Measurements from ENCODE around the gene REG4. TPM values are rescaled to one million over a fixed set of nuclear protein-coding genes. Genes with fewer than 3 reads are reported as not detected.
A peak's percentile ranks its signal among the peaks of the same experiment; 100 is the strongest.

REG4 gene
- total and polyA plus RNA-seq, 9 donors, result 0.36 to 2.4 TPM; not detected in 7

DNA sequence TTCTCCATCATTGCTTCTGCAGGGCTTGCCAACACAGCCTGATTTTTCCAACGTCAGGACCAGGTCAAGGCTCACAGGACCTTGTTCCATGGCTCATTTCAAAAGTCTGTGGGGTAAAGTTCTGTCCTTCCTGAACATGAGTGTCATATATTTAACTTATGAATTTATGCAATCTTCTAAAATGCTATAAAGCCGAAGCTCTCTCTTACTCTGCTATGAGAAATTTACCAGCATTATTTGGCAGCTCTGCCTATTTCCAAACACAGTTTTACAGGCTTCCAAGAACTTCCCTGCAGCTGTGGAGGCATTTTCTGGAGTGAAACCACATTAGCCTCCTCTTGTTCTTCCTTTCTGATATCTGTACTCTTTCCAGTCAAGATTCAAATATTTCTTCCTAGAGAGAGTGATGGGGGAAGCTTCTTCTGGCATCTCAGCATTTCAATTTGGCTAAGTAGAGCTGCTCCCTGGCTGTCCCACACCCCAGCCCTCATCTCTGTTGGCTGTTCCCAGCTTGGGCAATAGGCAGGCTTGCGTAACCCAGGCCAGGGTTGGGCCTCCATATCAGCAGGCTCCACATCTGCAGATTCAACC, 27.0 kb downstream of the REG4 start:
- H3K27ac ChIP-seq, result no peak overlapping the region
- TF ChIP-seq, protein P1, sequence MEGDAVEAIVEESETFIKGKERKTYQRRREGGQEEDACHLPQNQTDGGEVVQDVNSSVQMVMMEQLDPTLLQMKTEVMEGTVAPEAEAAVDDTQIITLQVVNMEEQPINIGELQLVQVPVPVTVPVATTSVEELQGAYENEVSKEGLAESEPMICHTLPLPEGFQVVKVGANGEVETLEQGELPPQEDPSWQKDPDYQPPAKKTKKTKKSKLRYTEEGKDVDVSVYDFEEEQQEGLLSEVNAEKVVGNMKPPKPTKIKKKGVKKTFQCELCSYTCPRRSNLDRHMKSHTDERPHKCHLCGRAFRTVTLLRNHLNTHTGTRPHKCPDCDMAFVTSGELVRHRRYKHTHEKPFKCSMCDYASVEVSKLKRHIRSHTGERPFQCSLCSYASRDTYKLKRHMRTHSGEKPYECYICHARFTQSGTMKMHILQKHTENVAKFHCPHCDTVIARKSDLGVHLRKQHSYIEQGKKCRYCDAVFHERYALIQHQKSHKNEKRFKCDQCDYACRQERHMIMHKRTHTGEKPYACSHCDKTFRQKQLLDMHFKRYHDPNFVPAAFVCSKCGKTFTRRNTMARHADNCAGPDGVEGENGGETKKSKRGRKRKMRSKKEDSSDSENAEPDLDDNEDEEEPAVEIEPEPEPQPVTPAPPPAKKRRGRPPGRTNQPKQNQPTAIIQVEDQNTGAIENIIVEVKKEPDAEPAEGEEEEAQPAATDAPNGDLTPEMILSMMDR (IDR thresholded peaks at IDR 0.05), result no peak
- no peak for TF ChIP-seq EP300 (IDR thresholded peaks at IDR 0.05)
- H3K27me3 ChIP-seq, result no peaks in the 10 kb centered on the region
- peaks cover 4% of the 10 kb centered on the region for H3K4me1 ChIP-seq (ENCODE audit: insufficient read depth)
- WGBS, 3 donors, result 41 to 56% (median 48%) methylated on average over 3 of the region's 3 CpGs
- intact Hi-C loops (cut with DNase I), result no loop called here
- no peaks in the 10 kb centered on the region for H3K36me3 ChIP-seq
- peak in 4 of 5 donors; percentile 29 to 79 (median 50) for DNase-seq
- H3K9me3 ChIP-seq, result no peaks in the 10 kb centered on the region
- H3K4me3 ChIP-seq, result no peak overlapping the region

DNA sequence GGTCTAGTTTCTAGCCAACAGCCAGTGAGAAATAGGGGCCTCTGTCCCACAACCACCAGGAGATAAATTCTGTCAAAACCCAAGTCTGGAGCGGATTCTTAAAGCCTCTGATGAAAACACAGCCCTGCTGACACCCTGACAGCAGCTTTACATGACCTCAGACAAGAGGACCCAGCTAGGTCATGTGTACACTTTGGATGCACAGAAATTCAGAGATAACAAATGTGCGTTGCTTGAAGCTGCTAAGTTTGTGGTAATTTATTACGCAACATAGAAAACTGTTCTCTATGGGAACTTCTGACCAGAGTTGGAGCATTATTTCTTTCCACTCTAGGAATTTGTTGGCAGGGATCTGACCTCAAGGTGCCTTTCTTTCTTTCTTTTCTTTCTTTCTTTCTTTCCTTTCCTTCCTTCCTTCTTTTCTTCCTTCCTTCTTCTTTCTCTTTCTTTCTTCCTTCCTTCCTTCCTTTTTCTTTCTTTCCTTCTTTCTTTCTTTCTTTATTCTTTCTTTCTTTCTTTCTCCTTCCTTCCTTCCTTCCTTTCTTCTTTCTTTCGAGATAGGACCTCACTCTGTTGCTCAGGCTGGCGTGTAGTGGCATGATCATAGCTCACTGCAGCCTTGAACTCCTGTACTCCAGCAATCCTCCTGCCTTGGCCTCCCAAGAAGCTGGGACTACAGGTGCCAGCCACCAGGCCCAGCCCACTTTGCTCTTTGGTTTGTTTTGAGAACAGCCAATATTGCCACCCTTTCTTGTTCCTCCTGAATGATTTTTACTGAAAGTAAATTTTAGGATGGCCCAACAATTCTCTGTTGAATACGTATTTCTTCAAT, 27.7 kb downstream of the REG4 start:
- Histone ChIP-seq H3K4me1 (ENCODE audit: insufficient read depth) (peaks cover 4% of the 10 kb centered on the region), H3K27me3 (no peaks in the 10 kb centered on the region), H3K4me3 (no peak overlapping the region), H3K36me3 (no peaks in the 10 kb centered on the region), H3K27ac (no peak overlapping the region), H3K9me3 (no peaks in the 10 kb centered on the region)
- intact Hi-C loops (cut with DNase I), result no loop called here
- TF ChIP-seq, protein P1 (IDR thresholded peaks at IDR 0.05), result no peak
- 61 to 69% (median 64%) methylated on average over 6 of the region's 6 CpGs for WGBS, 3 donors
- DNase-seq, result no peak

DNA sequence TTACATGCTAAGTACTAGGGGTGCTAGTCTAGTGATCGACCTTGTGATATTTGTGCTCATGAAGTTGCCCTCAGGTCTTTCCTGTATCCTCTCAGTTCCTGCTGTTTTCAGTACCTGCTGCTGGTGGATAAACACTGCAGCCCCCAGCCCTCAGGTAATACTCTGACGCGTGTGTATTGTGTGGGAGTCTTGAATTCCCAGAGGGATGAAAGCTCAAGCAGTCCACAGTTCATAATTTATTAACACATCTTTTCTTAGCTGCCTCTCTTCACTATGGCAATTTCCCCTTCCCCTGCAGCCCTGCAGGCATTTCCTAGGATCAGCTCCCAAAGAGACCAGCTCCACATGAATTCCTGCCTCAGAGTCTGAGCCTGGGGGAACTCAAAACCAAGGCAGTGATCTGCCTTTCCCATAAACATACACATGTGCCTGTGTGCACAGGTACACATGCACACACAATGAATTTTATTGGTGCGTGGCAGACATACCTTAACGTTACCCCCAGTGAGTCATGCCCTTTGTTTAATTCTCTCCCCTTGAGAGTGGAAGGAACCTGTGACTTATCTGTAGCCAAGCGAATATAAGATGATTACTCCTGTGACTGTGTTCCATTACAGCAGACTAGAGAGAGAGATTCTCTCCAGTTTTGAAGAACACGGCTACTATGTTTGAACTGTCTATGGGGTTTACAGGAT, 28.5 kb downstream of the REG4 start:
- H3K9me3 ChIP-seq, result no peaks in the 10 kb centered on the region
- H3K4me3 ChIP-seq, result no peak overlapping the region
- DNase-seq, result no peak
- H3K4me1 ChIP-seq (ENCODE audit: insufficient read depth), result peaks cover 4% of the 10 kb centered on the region
- H3K36me3 ChIP-seq, result no peaks in the 10 kb centered on the region
- intact Hi-C loops (cut with DNase I), result no loop called here
- 58 to 70% (median 63%) methylated on average over 7 of the region's 7 CpGs for WGBS, 3 donors
- TF ChIP-seq EP300 (IDR thresholded peaks at IDR 0.05), result no peak
- TF ChIP-seq, protein P1 (IDR thresholded peaks at IDR 0.05), result no peak
- TF ChIP-seq POLR2A (IDR thresholded peaks at IDR 0.05), result no peak
- no peak overlapping the region for H3K27ac ChIP-seq
- H3K27me3 ChIP-seq, result no peaks in the 10 kb centered on the region

DNA sequence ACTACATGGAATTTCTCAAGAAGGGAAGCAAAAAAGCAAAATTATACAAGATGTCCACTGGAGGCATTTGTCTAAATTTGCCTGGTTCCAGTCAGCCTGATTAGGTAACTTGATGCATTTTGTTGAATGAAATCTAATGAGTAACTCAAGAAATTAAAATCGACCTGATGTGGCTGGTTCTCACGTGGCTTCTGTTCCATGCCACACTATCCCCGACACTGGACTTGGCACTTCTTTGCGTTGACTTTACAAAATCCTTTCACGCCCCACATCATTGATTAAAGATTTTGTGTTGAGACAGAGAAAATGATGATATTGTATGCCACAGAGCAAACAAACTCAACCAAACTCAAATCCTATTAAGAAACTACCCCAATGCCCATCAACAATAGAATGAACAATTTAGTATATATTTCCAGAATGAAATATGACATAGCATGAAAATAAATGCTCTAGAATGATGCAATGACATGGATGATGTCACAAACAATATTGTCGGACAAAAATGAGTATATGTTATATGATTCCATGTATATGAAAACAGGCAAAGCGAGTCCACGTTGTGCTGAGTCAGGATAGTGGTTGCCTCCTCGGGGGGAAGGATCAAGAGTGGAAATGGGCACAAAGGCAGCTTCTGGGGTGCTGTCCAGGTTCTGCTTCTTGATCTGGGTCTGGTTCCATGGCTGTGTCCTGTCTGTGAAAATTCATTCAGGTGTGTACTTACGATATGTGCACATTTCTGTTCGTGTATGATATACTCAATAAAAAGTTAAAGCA, 29.6 kb downstream of the REG4 start:
- Histone ChIP-seq H3K27me3 (no peaks in the 10 kb centered on the region), H3K9me3 (no peaks in the 10 kb centered on the region), H3K27ac (no peak overlapping the region), H3K4me1 (ENCODE audit: insufficient read depth) (peaks cover 4% of the 10 kb centered on the region), H3K4me3 (no peak overlapping the region), H3K36me3 (no peaks in the 10 kb centered on the region)
- intact Hi-C loops (cut with DNase I), result no loop called here
- TF ChIP-seq, protein P1 (IDR thresholded peaks at IDR 0.05), result no peak
- no peak for TF ChIP-seq POLR2A (IDR thresholded peaks at IDR 0.05)
- no peak for TF ChIP-seq EP300 (IDR thresholded peaks at IDR 0.05)
- 87 to 94% (median 87%) methylated on average over 11 of the region's 11 CpGs for WGBS, 3 donors
- no peak for DNase-seq
